Measurements from ENCODE around the gene GLRA1. TPM values are rescaled to one million over a fixed set of nuclear protein-coding genes. Genes with fewer than 3 reads are reported as not detected.

Gene GLRA1
- total and polyA plus RNA-seq, 2 of the 4 experiments (the other 2 are of a cell fraction): not detected

DNA sequence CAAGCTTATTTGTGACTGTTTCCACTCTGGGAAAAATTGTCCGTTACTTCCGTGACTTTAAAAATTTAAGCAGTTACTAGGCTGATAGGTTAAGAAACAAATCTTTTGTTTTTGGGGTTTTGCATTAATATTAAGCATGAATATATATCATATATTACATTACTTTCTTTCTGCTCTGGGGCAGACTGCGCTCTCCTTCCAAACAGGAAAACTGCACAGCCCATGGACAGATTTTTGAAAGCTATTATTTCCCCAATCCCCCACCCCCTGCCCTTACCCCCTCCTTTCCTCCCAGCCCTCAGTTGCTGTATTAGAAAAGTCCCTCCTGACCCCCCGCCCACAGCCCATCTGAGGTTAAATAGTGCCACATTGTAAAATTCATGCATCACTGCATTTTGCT is 102.5 kb downstream of the GLRA1 start:
- Histone ChIP-seq H2BK20ac (ENCODE audit: low read depth, low read length) (no peak overlapping the region), H3K14ac (replicated peaks; ENCODE audit: low read depth, low read length) (no peak overlapping the region), H3K79me1 (ENCODE audit: low read depth in 1 of 2, low read length in 2 of 2) (no peaks in the 10 kb centered on the region), H3K9me3 (ENCODE audit: control insufficient read depth, insufficient read depth, low read length) (no peaks in the 10 kb centered on the region), H4K20me1 (ENCODE audit: insufficient read depth, low read length) (no peaks in the 10 kb centered on the region), H4K91ac (ENCODE audit: insufficient read depth, low read depth, low read length) (no peak overlapping the region), H3K36me3 (ENCODE audit: control insufficient read depth, insufficient read depth, low read length) (0 out of 2 replicates have a peak, but pooled peaks cover 5% of the 10 kb centered on the region), H2BK120ac (ENCODE audit: low read depth, low read length) (no peak overlapping the region), H2AK9ac (replicated peaks; ENCODE audit: low read depth, low read length, poor library complexity) (no peak overlapping the region), H2BK15ac (ENCODE audit: low read depth, low read length) (no peak overlapping the region), H3K9me1 (ENCODE audit: insufficient read depth, low read length) (no peaks in the 10 kb centered on the region; the same call in 1 of the 2 replicates), H3K4me1 (ENCODE audit: control insufficient read depth, insufficient read depth, low read length) (no peaks in the 10 kb centered on the region), H2AK5ac (ENCODE audit: low read depth, low read length) (no peak overlapping the region), H3K56ac (ENCODE audit: extremely low read depth, insufficient read depth, low read length) (no peak overlapping the region), H3K27me3 (ENCODE audit: control insufficient read depth, insufficient read depth, low read length) (no peaks in the 10 kb centered on the region), H3K4me2 (ENCODE audit: low read depth, low read length) (no peak overlapping the region), H2AFZ (replicated peaks; ENCODE audit: low read length, poor library complexity) (no peak overlapping the region), H3K4ac (ENCODE audit: low read depth, low read length) (no peak overlapping the region), H2BK5ac (ENCODE audit: low read depth, low read length, poor library complexity, severe bottlenecking) (no peak overlapping the region), H3K4me3 (ENCODE audit: insufficient read depth, low read depth, low read length) (no peak overlapping the region), H3K27ac (ENCODE audit: insufficient read depth, low read length) (no peak overlapping the region), H3K18ac (ENCODE audit: low read depth, low read length) (no peak overlapping the region), H4K8ac (ENCODE audit: low read depth in 2 of 2, low read length in 2 of 2) (no peak overlapping the region), H4K5ac (ENCODE audit: low read depth, low read length) (no peak overlapping the region), H3K9ac (ENCODE audit: low read depth, low read length) (no peak overlapping the region), H3K23ac (ENCODE audit: low read depth, low read length) (no peak overlapping the region)
- WGBS, 2 experiments (ENCODE audit: extremely low coverage in 2 of 2, insufficient read length in 1 of 2): no CpG with 5 or more reads among the region's 4 CpGs
- BruUV-seq (replicated peaks): no TSS peak
- ChIA-PET POLR2A (ENCODE audit: unreplicated experiment) (no interaction called here), CTCF (no interaction called here)
- in situ Hi-C loops (cut with MboI; ENCODE audit: low sequenced_read_pairs) (no loop called here), dilution Hi-C loops (cut with HindIII; ENCODE audit: low sequenced_read_pairs, unreplicated experiment) (no loop called here), intact Hi-C loops (cut with micrococcal nuclease) (no loop called here)
- TF ChIP-seq RAD21 (IDR thresholded peaks at IDR 0.05; ENCODE audit: low read length) (no peak), SMC3 (IDR thresholded peaks at IDR 0.05; ENCODE audit: low read depth, low read length) (no peak), MAFK (IDR thresholded peaks at IDR 0.05; ENCODE audit: low read depth, low read length) (no peak), MAZ (IDR thresholded peaks at IDR 0.05; ENCODE audit: borderline replicate concordance, low read depth, low read length) (no peak), RFX5 (IDR thresholded peaks at IDR 0.05; ENCODE audit: low read depth, low read length) (no peak), NFE2L2 (IDR thresholded peaks at IDR 0.05; ENCODE audit: low read depth, low read length) (no peak), MXI1 (IDR thresholded peaks at IDR 0.05; ENCODE audit: borderline replicate concordance, low read depth, low read length) (no peak), BHLHE40 (IDR thresholded peaks at IDR 0.05; ENCODE audit: low read depth, low read length) (no peak), RCOR1 (IDR thresholded peaks at IDR 0.05; ENCODE audit: insufficient replicate concordance, low read length) (no peak), CEBPB (IDR thresholded peaks at IDR 0.05; ENCODE audit: low read depth, low read length) (no peak), CHD1 (IDR thresholded peaks at IDR 0.05; ENCODE audit: low read depth, low read length) (no peak)
- TF ChIP-seq, protein P1, sequence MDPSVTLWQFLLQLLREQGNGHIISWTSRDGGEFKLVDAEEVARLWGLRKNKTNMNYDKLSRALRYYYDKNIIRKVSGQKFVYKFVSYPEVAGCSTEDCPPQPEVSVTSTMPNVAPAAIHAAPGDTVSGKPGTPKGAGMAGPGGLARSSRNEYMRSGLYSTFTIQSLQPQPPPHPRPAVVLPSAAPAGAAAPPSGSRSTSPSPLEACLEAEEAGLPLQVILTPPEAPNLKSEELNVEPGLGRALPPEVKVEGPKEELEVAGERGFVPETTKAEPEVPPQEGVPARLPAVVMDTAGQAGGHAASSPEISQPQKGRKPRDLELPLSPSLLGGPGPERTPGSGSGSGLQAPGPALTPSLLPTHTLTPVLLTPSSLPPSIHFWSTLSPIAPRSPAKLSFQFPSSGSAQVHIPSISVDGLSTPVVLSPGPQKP (IDR thresholded peaks at IDR 0.05; ENCODE audit: borderline replicate concordance, low read depth, low read length): no peak
- TF ChIP-seq, protein P2, sequence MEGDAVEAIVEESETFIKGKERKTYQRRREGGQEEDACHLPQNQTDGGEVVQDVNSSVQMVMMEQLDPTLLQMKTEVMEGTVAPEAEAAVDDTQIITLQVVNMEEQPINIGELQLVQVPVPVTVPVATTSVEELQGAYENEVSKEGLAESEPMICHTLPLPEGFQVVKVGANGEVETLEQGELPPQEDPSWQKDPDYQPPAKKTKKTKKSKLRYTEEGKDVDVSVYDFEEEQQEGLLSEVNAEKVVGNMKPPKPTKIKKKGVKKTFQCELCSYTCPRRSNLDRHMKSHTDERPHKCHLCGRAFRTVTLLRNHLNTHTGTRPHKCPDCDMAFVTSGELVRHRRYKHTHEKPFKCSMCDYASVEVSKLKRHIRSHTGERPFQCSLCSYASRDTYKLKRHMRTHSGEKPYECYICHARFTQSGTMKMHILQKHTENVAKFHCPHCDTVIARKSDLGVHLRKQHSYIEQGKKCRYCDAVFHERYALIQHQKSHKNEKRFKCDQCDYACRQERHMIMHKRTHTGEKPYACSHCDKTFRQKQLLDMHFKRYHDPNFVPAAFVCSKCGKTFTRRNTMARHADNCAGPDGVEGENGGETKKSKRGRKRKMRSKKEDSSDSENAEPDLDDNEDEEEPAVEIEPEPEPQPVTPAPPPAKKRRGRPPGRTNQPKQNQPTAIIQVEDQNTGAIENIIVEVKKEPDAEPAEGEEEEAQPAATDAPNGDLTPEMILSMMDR (conservative IDR thresholded peaks at IDR 0.05; ENCODE audit: low read depth, low read length): no peak
- TF ChIP-seq, protein P3, sequence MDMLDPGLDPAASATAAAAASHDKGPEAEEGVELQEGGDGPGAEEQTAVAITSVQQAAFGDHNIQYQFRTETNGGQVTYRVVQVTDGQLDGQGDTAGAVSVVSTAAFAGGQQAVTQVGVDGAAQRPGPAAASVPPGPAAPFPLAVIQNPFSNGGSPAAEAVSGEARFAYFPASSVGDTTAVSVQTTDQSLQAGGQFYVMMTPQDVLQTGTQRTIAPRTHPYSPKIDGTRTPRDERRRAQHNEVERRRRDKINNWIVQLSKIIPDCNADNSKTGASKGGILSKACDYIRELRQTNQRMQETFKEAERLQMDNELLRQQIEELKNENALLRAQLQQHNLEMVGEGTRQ (IDR thresholded peaks at IDR 0.05; ENCODE audit: low read depth, low read length): no peak
- ATAC-seq (ENCODE audit: low read depth) (no peak), DNase-seq (no peak)
